Stimulated activated naive CD8-positive, alpha-beta T cell treated with anti-CD3 and anti-CD28 coated beads, Interleukin-15, Interleukin-2, amounts not matched to agents 100 ng/mL and 50 ng/mL, for 24 hours (primary cell): ENCODE data around the gene MPHOSPH10.
"Not testable (repeated sequence)": the region's sequence is repeated elsewhere in the genome, so short reads cannot be mapped to it uniquely, and the experiment has no call there.

Experiments
- H3K27ac Mint-ChIP-seq: one replicate; pipeline ENCODE4 v1.8.0; 2021; ENCODE audit warnings: mild to moderate bottlenecking, mixed read lengths
- H3K27me3 Mint-ChIP-seq: one replicate; pipeline ENCODE4 v1.8.0; 2021; ENCODE audit warnings: mixed read lengths
- H3K36me3 Mint-ChIP-seq: one replicate; pipeline ENCODE4 v1.8.0; 2021; ENCODE audit warnings: low read depth, mixed read lengths
- H3K4me1 Mint-ChIP-seq: one replicate; pipeline ENCODE4 v1.8.0; 2021; ENCODE audit warnings: low read depth, mixed read lengths
- H3K4me3 Mint-ChIP-seq: one replicate; pipeline ENCODE4 v1.8.0; 2021; ENCODE audit warnings: mild to moderate bottlenecking, mixed read lengths
- H3K9me3 Mint-ChIP-seq: one replicate; pipeline ENCODE4 v1.8.0; 2021; ENCODE audit warnings: mixed read lengths

MPHOSPH10 gene

GRCh38 chr2:71108091-71108490, 22.3 kb upstream of the MPHOSPH10 start:
- Mint-ChIP-seq H3K36me3 (peaks cover 14% of the 10 kb centered on the region), H3K27me3 (no peaks in the 10 kb centered on the region), H3K27ac (no peak overlapping the region), H3K9me3 (no peaks in the 10 kb centered on the region), H3K4me1 (no peaks in the 10 kb centered on the region), H3K4me3 (no peak overlapping the region)

DNA sequence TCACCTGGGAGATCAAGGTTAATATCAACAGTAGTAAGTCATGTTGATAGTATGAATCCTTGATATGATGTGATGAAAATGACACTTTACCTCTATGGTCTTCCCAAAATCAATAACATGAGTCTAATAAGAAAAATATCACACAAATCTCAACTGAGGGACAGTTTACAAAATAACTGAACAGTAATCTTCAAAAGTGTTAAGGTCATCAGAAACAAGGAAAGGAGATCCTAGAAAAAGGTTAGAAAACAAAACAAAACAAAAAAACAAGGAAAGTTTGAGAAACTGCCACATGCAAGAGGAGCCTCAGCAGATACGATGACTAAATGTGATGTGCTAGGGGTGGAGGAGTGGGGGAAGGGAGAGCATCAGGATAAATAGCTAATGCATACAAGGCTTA, 16.6 kb upstream of the MPHOSPH10 start:
- Mint-ChIP-seq H3K9me3 (no peaks in the 10 kb centered on the region), H3K4me1 (no peaks in the 10 kb centered on the region), H3K27ac (no peak overlapping the region), H3K4me3 (no peak overlapping the region), H3K36me3 (peaks cover 35% of the 10 kb centered on the region), H3K27me3 (no peaks in the 10 kb centered on the region)

GRCh38 chr2:71117063-71117462, 13.4 kb upstream of the MPHOSPH10 start:
- Mint-ChIP-seq H3K9me3 (no peaks in the 10 kb centered on the region), H3K36me3 (peaks cover 40% of the 10 kb centered on the region), H3K27me3 (no peaks in the 10 kb centered on the region), H3K4me1 (no peaks in the 10 kb centered on the region), H3K4me3 (no peak overlapping the region), H3K27ac (no peak overlapping the region)

GRCh38 chr2:71120195-71120594, 10.2 kb upstream of the MPHOSPH10 start:
- H3K4me1 Mint-ChIP-seq = peaks cover 4% of the 10 kb centered on the region
- H3K36me3 Mint-ChIP-seq = peaks cover 36% of the 10 kb centered on the region
- H3K27ac Mint-ChIP-seq = no peak overlapping the region
- peaks cover 5% of the 10 kb centered on the region for H3K9me3 Mint-ChIP-seq
- H3K4me3 Mint-ChIP-seq = no peak overlapping the region
- H3K27me3 Mint-ChIP-seq = no peaks in the 10 kb centered on the region

GRCh38 chr2:71121479-71121878, 9.0 kb upstream of the MPHOSPH10 start:
- Mint-ChIP-seq H3K27ac (no peak overlapping the region), H3K27me3 (no peaks in the 10 kb centered on the region), H3K4me1 (peaks cover 4% of the 10 kb centered on the region), H3K9me3 (peaks cover 5% of the 10 kb centered on the region), H3K4me3 (no peak overlapping the region), H3K36me3 (peaks cover 40% of the 10 kb centered on the region)

GRCh38 chr2:71122387-71123298, 7.8 kb upstream of the MPHOSPH10 start:
- H3K27me3 Mint-ChIP-seq = no peaks in the 10 kb centered on the region
- no peak overlapping the region for H3K27ac Mint-ChIP-seq
- no peak overlapping the region for H3K4me3 Mint-ChIP-seq
- H3K9me3 Mint-ChIP-seq = peaks cover 5% of the 10 kb centered on the region
- H3K4me1 Mint-ChIP-seq = peaks cover 12% of the 10 kb centered on the region
- peaks cover 32% of the 10 kb centered on the region for H3K36me3 Mint-ChIP-seq

- Mint-ChIP-seq H3K36me3 (peaks cover 22% of the 10 kb centered on the region), H3K4me3 (no peak overlapping the region), H3K27me3 (no peaks in the 10 kb centered on the region), H3K9me3 (peaks cover 5% of the 10 kb centered on the region), H3K27ac (no peak overlapping the region), H3K4me1 (peaks cover 31% of the 10 kb centered on the region)
Observed at GRCh38 chr2:71125506-71126294, 4.7 kb upstream of the MPHOSPH10 start.

GRCh38 chr2:71126957-71127356, 3.5 kb upstream of the MPHOSPH10 start:
- Mint-ChIP-seq H3K27ac (no peak overlapping the region), H3K36me3 (peaks cover 15% of the 10 kb centered on the region), H3K9me3 (peaks cover 5% of the 10 kb centered on the region), H3K4me1 (peaks cover 31% of the 10 kb centered on the region), H3K4me3 (no peak overlapping the region), H3K27me3 (no peaks in the 10 kb centered on the region)

- H3K27ac Mint-ChIP-seq = no peak overlapping the region
- H3K9me3 Mint-ChIP-seq = no peaks in the 10 kb centered on the region
- H3K36me3 Mint-ChIP-seq = peaks cover 9% of the 10 kb centered on the region
- H3K4me3 Mint-ChIP-seq = no peak overlapping the region
- no peaks in the 10 kb centered on the region for H3K27me3 Mint-ChIP-seq
- peaks cover 27% of the 10 kb centered on the region for H3K4me1 Mint-ChIP-seq
Observed at GRCh38 chr2:71129114-71129901, 1.1 kb upstream of the MPHOSPH10 start.

GRCh38 chr2:71129902-71130151, 607 bp upstream of the MPHOSPH10 start:
- H3K4me1 Mint-ChIP-seq = peaks cover 27% of the 10 kb centered on the region
- H3K4me3 Mint-ChIP-seq = no peak overlapping the region
- H3K9me3 Mint-ChIP-seq = no peaks in the 10 kb centered on the region
- peaks cover 14% of the 10 kb centered on the region for H3K36me3 Mint-ChIP-seq
- no peak overlapping the region for H3K27ac Mint-ChIP-seq
- H3K27me3 Mint-ChIP-seq = no peaks in the 10 kb centered on the region

DNA sequence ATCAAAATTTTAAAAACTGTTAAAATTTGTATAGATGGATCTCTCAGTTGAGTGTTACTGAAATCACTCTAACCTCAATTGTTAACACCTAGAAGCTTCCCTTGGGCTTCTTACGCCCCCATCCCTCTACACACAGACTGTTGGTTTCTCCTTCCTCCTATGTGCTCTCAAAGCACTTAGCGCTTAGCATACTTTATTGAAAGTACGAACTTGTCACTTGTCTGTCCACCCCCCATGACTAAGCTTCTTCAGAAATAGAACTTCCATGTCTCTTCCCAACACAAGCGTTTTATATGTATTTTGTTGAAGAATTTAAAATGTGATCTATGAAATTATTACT, 441 bp downstream of the MPHOSPH10 start:
- H3K27me3 Mint-ChIP-seq = no peaks in the 10 kb centered on the region
- peaks cover 16% of the 10 kb centered on the region for H3K36me3 Mint-ChIP-seq
- no peaks in the 10 kb centered on the region for H3K9me3 Mint-ChIP-seq
- H3K27ac Mint-ChIP-seq = no peak overlapping the region
- peaks cover 27% of the 10 kb centered on the region for H3K4me1 Mint-ChIP-seq
- H3K4me3 Mint-ChIP-seq = no peak overlapping the region

DNA sequence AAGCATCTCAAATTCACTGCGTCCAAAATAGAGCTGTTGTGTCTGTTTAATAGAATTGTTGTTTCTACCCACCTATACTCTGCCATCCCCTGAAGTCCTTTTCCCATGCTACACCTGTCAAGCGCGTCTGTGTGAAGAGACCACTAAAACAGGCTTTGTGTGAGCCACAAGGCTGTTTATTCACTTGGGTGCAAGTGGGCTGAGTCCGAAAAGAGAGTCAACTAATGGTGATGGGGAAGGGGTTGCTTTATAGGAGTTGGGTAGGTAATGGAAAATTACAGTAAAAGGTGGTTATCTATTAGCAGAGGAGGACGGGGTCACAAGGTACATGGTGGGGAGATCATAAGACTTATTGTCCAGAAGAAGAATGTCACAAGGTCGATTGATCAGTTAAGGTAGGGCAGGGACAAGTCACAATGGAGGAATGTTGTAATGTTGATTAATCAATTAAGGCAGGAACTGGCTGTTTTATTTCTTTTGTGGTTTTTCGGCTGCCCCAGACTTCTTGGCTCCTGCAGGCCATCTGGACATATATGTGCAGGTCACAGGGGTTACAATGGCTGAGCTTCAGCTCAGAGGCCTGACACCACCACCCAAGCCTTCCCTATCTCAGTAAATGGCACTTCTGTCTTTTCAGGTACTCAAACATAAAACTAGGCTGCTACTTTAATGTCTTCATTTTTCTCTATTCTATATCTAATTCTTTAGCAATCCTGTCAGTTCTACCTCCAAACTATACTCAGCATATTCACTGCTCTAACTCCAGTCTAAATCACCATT, 1.1 kb downstream of the MPHOSPH10 start:
- H3K4me3 Mint-ChIP-seq, H3K9me3 Mint-ChIP-seq, H3K27me3 Mint-ChIP-seq, H3K27ac Mint-ChIP-seq: not testable (repeated sequence)
- Mint-ChIP-seq H3K36me3 (peaks cover 22% of the 10 kb centered on the region), H3K4me1 (peaks cover 26% of the 10 kb centered on the region)

DNA sequence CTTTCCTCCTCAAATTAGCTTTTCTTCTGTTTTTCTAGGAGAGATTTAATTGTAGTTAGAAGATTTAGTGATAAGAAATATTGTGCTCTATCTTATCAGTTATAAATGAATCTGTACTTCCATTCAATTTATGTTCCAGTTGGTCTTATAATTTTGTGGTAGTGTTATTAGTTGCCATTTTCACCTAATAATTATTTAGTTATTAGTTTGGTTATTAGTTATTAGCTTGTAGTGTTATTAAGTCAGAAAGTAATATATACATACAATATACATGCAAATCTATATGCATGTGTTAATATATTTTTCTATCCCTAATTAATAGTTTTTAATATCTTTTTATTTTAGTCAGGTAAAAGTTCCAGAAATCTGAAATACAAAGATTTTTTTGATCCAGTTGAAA, 3.2 kb downstream of the MPHOSPH10 start:
- Mint-ChIP-seq H3K9me3 (no peaks in the 10 kb centered on the region), H3K4me1 (peaks cover 12% of the 10 kb centered on the region), H3K4me3 (no peak overlapping the region), H3K27me3 (no peaks in the 10 kb centered on the region), H3K27ac (no peak overlapping the region), H3K36me3 (peaks cover 40% of the 10 kb centered on the region)

- no peak overlapping the region for H3K27ac Mint-ChIP-seq
- H3K9me3 Mint-ChIP-seq = no peaks in the 10 kb centered on the region
- H3K36me3 Mint-ChIP-seq = peaks cover 63% of the 10 kb centered on the region
- H3K4me3 Mint-ChIP-seq = no peak overlapping the region
- H3K4me1 Mint-ChIP-seq = no peaks in the 10 kb centered on the region
- no peaks in the 10 kb centered on the region for H3K27me3 Mint-ChIP-seq
Observed at GRCh38 chr2:71136174-71136573, 5.7 kb downstream of the MPHOSPH10 start.
